ENCODE results near the gene PTPRF.

GRCh38 chr1:43621386-43621785, 90.7 kb downstream of the PTPRF start:
- TF ChIP-seq POLR2A (IDR thresholded peaks at IDR 0.05) (no peak), CTCF (IDR thresholded peaks at IDR 0.05) (no peak), EP300 (IDR thresholded peaks at IDR 0.05) (no peak)

All from ovary (tissue), 3 donors.